Raji (cell line): Measurements from ENCODE around the gene BTBD9.

Experiments used
- POLR2A ChIP-seq: IDR thresholded peaks from 2 replicates; pipeline ENCODE4 v1.6.1; 2011; ENCODE audit warnings: low read depth, low read length, control low read depth; ENCODE audit not compliant: insufficient read depth

Gene BTBD9

DNA sequence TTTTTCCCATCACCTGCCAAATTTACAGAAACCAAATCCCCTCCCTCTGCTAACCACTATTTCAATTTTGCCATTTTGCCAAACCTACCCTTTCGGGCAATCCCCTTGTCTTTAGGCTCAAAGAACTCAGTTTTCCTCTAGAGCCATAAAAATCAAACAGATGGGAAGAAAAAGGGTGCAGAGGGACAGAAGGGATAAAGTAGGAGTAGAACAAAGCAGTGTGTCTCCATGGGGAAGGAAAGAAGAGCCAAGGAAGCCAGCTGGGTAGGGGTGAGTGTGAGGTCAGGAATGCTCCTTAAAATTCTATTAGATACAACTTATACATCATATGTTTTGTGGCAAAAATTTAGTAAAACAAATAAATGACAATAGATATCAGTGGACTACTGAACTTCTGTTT is 316.5 kb downstream of the BTBD9 start:
- TF ChIP-seq POLR2A: no peak

DNA sequence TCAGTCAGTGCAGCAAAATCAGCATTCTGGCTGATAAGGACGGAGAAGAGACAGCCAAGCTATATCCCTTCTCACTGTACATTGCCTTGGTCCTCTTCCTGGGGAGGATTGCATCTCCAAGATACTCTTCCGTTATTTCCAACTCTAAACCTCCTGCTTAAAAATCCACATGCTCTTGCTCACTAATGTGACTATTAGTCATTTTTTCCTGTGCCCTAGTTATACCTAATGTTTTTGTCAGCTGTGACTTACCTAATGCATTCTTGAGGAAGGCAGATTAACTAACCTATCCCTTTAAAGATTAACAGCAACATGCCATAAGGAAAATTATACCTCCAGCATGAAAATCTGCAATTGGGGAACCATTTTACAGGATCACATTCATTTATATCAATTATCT is 317.6 kb downstream of the BTBD9 start:
- no peak for TF ChIP-seq POLR2A

DNA sequence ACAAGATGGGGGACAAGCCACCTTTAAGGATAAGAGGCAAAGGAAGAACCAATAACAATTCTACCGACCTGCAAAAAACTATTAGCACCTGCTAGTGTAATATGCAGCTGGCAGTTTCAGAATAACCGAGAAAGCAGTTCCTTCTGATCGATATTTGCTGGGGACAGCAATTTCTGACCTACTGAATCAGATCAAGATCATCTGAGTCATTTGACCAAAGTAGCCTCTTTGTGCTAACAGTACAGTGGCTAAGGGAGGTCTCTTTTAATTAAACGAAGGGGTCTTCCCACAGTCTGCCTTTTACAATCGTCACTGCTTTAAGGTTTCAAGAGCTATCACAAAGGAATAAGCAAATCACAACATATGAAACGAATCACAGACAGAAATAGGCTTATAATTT is 318.9 kb downstream of the BTBD9 start:
- no peak for TF ChIP-seq POLR2A

DNA sequence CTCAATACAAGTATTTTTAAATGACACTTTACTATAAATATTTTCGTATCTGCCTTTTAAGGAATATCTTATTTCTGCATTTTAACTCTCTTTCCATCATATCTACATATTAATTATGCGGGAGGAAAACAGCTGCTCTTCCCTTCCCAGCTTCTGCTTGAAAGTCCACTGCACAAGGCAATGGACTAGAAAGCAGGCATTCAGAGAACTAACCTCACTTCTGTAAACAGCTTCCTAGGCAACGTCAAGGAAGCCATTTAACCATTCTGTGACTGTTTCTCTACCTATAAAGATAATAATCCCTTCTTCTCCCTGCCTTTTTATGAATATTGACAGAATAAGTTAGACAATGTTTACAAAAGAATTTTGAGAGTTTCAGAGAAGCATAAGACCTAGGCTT is 319.4 kb downstream of the BTBD9 start:
- TF ChIP-seq POLR2A: no peak

DNA sequence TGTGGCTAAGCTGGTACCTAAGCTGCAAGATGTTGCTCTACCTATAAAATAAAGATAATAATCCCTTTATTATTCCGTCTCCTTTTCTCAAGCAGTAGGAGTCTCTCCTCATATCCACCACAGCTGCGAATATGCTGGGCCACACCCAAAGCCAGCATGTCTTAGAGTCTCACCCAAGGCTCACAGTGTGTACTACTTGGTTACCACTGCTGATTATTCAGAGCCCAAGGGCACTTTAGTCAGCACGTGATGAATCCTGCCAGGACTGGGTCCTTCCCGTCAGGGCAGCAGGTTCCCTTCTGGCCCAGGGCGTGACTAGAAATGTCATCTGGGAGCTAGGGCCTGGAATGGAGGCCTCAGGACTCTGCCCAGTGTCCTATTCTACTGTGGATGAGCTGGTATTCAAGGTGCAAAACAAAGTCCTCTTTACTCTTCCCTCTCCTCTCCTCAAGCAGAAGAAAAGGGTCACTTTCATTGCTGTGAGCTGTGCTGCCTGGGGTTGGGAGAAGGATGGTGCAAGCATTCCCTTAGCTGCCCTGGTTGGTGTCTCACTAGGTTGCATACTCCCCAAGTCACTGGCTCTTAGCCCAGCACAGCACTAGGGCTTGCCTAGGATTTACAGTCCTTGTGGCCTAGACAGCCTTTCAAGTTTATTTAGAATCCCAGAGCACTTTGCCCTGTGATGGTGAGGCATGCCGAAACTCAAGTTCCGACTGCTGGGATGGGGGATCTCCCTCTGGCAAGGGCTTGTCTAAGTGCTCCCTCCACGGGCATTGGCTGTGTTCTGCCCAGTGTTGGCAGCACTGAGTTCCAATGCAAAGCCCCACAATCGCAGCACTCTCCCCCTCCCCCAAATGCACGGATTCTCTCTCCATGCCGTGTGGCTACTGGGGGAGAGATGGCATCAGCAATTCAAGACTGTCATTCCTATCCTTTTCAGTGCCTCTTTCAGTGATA is 320.2 kb downstream of the BTBD9 start:
- TF ChIP-seq POLR2A: no peak

DNA sequence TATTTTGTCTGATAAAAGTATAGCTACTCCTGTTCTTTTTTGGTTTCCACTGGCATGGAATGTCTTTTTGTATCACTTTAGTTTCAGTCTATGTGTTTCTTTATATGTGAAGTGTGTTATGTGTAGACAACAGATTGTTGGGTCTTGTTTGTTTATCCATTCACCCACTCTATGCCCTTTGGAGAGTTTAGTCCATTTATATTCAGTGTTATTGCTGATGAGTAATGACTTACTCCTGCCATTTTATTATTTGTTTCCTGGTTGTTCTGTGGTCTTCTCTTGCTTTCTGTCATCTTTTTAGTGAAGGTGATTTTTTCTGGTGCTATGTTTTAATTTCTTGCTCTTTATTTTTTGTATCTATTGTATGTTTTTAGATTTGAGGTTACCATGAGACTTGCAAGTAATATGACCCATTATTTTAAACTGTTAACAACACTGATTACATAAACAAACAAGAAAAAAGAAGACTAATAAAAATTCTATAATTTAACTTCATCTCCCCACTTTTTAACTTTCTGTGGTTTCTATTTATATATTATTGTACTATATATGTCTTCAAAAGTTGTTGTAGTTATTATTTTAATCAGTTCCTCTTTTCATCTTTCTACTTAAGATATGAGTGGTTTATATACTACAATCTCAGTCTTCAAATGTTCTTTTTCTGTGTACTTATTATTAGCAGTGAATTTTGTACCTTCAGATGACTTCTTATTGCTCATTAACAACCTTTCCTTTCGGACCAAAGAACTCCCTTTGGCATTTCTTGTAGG is 323.4 kb downstream of the BTBD9 start:
- TF ChIP-seq POLR2A: no peak

DNA sequence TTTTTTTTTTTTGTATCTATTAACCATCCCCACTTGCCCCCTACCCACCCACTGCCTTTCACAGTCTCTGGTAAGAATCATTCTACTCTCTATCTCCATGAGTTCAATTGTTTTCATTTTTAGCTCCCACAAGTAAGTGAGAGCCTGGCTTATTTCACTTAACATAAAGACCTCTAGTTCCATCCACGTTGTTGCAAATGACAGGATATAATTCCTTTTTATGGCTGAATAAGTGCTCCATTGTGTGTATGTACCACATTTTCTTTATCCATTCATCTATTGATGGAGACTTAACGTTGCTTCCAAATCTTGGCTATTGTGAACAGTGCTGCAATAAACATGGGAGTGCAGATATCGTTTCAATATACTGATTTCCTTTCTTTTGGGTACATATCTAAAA is 328.5 kb downstream of the BTBD9 start:
- TF ChIP-seq POLR2A: no peak

DNA sequence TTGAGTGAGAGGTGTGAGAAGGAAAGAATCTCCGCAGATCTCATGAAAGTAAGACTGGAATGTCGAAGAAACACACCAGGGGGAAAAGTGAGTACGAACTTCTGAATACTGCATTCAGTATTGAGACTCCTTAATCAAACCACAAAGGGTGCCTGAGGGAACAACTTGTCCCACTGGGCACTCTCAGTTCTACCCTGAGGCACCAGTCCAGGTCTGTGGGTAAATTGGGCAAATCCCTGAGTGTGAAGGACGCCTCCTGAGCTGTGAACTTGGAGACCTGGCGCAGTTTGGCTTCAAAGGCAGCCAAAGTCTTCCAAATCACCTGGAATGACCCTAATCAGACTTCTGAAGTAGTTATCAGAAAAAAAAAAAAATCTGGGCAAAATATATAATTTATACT is 329.7 kb downstream of the BTBD9 start:
- no peak for TF ChIP-seq POLR2A

DNA sequence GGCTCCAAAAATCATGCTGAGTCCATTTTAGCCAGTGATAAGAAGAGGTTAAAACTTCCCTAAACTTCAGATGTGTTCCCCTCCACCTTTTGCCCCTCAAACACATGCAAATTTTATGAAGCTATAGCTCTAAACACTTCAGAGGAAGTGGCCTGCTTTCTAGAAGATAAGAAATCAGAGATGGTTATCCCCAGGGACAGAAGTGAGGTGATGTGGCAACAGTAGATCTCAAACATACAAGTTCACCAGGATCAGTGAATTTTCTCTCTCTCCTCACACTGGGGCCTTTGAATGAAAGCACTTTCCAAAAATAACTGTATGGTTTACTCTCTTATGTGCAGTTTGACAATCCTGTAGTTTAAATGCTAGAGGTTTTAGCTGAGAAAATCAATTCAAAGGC is 332.0 kb downstream of the BTBD9 start:
- TF ChIP-seq POLR2A: no peak

DNA sequence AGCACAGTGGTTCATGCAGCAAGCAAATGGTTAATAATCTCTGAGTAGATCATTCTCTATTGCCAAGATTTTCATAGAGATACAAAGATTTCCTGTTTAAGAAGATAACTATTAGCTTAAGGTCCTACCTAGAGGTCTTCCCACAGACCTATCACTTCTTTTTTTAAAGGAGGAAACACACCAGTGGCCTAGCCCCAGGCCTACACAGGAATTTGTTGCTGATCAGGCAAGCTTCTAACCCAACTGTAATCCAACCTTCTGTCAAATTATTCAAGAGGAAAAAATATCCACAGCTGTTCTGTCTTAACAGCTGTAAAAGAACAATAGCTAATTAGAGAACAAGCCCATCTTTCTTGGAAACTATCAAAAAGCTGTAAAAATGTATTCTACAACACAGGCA is 332.8 kb downstream of the BTBD9 start:
- no peak for TF ChIP-seq POLR2A

DNA sequence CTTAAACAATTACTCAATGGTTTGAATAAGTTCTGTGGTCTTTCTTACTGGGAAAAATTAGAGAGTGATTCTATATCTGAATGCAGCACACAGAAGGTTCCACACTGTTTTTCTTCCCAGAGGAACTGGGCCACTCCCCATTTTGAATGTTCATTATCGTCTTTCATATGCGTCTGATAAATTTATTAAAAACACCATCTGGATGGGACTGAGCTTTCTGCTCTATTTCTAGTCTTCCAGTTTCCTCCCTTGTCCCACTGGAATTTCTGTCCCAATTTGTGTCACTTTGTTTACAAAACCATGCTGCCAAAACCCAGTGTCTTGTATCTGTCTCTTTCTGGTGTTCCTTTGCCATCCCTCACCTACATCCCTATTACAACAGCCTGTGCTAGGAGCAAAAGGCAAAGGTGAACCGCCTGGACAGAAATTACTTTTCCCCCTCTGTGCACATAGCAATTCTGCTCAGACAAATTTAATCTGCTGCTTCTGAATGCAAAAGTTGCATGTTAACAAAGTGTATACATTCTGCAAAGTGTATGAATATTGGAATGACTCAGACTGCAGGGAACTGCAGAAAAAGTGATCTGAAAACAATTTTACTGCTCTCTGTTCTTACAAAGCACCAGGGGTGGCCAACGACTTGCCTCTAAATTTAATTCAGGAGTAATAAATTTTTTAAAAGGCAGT is 333.6 kb downstream of the BTBD9 start:
- no peak for TF ChIP-seq POLR2A

DNA sequence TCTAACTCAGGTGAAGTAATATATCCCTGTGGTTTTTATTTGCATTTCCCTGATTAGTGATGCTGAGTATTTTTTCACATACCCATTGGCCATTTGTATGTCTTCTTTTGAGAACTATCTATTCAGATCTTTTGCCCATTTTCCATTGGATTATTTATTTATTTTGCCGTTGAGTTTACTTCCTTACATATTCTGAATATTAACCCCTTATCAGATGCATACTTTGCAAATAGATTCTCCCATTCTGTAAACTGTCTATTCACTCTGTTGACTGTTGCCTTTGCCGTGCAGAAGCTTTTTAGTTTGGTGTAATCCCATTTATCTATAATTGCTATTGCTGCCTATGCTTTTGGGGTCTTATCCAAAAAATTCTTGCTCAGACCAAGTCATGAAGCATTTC is 336.9 kb downstream of the BTBD9 start:
- TF ChIP-seq POLR2A: no peak

DNA sequence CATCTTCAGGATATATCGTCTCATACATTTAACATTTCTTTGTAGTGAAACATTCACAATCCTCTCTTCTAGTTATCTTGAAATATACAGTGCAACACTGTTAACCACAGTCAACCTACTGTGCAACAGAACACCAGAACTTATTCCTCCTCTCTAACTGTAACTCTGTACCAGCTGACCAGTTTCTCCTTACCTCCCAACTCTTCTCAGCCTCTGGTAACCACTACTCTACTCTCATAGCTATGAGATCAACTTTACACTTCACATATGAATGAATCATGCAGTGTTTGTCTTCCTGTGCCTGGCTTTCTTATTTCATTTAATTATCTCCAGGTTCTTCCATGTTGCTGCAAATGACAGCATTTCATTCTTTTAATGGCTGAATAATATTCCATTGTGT is 337.6 kb downstream of the BTBD9 start:
- no peak for TF ChIP-seq POLR2A

DNA sequence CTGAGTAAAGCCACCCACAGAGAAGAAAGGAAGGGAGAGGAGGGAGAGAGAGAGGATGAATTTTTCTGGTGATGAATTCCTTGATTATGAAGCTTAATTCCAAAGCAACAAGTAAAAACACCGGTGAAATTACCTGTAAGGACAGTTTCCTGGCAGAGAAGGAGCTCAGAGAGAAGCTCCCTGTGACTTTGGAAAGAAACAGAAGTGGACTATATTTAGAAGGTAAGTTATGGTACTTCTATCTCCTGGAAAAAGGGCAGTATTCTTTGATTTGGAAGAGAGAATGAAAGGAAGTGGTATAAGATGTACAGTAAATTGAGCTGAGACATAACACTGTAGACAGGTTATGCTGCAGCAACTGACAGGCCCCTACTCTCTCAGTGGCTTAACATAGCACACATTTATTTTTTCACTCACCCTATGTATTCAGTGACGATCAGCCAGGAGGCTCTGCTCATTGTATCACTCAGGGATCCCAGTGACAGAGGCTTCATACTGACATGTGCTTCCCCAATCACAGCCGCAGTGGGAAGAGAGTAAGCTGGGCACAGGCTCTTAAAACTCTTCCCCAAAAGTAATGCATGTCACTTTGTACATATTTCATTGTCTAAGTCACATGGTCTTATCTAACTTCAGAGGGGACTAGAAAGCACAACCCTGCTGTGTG is 349.5 kb downstream of the BTBD9 start:
- TF ChIP-seq POLR2A: no peak

DNA sequence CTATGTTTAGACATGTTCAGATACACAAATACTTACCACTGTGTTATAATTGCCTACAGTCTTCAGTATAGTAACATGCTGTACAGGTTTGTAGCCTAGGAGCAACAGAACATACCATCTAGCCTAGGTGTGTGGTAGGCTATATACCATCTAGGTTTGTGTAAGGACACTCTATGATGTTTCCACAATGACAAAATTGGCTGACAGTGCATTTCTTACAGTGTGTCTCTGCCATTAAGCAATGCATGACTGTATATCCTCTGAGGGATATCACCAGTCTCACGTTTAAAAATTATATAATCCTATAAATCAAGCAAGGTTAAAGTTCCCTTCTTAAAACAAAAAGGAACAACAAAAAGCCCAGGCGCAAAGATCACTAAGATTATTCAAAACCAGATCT is 352.2 kb downstream of the BTBD9 start:
- TF ChIP-seq POLR2A: no peak

DNA sequence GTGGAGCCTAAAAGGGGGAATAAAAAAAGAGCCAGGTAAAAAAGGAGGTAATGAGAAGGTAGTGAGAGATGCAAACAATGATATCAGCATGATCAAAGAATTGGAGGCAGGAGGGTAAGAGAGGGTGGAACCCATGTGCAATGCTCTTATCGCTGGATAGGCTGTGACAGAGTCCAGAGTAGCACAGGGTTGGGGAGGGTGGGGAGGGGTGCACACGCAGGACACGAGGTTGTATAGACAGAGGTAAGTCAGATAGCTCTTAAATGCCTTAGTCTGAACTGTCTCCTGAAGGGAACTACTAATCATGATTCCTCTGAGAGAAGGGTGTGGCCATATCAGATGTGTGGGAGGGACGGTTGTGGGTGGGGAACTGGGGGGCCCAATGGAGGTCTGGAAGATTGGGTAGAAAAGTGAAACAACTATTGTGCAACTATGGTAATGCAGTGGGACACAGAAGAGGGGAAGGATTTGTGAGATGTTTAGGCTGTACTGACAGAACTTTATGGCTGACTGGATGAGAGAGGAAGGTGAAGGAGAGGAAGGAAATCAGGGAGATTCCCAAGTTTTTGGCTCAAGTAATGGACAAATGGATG is 354.8 kb downstream of the BTBD9 start:
- no peak for TF ChIP-seq POLR2A
